NCI-H526 treated with DMSO at 0.1 percent for 48 hours (cell line): Measurements from ENCODE around the gene SLC6A13.
"Not testable (repeated sequence)": the region's sequence is repeated elsewhere in the genome, so short reads cannot be mapped to it uniquely, and the experiment has no call there.

ENCODE experiments used
- DNase-seq: peaks from one replicate; lab custom pipeline; 2025; lab: John Stamatoyannopoulos, UW

The SLC6A13 gene

DNA sequence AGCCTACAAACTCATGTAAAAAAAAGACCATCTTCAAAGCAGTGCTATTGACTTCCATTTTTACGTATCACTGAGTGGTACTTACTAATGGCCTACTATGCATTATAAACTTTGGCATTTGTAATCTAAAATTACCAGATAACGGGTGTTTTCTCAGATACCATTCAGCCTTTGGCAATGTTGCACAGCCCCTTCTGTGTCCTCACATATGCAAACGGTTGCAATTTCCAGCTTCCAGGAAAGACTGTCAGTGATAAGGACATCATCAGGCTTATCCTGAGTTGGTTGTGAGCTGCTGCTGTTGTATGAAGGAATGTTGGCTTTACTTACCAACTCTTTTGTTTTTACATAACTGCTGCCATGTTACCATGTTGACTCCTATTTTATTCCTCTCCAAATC is 1.6 kb upstream of the SLC6A13 start:
- no peak for DNase-seq

DNA sequence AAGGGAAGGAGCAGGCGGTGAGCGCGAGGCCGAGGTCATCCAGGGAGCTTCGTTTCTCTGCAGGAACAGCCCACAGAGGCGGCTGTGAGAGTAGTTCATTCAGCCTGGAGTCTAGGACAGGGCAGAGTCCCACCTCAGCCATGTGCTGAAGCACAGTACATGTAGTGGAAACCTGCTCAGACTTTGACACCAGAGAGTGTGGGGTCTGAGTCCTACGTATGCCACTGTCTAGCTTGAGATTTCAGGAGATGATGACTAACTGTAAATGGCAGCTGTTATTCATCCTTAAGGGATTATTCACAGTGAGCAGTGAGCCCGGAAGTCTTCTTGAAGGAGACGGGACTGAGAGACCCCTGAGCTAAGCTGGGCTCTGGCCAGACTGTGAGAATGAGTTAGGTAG is 938 bp upstream of the SLC6A13 start:
- DNase-seq = no peak

DNA sequence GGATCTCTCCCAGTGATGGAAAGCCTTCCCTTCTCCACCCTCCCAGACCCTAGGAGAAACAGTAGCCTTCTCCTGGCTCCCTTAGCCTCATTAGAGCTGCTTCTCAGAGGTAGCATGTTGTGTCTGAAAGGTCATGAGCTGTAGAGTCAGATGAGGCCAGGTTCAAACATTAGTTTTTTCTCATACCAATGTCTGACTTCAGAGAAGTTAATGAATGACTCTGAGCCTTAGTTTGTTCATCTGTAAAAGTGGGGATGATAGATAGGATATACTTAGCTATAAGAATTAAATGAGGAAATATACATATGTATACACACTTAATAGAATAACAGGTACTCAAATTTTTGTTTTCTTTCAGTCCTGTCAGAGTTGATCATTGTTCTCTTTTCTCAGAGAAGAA is 523 bp downstream of the SLC6A13 start:
- DNase-seq = no peak

DNA sequence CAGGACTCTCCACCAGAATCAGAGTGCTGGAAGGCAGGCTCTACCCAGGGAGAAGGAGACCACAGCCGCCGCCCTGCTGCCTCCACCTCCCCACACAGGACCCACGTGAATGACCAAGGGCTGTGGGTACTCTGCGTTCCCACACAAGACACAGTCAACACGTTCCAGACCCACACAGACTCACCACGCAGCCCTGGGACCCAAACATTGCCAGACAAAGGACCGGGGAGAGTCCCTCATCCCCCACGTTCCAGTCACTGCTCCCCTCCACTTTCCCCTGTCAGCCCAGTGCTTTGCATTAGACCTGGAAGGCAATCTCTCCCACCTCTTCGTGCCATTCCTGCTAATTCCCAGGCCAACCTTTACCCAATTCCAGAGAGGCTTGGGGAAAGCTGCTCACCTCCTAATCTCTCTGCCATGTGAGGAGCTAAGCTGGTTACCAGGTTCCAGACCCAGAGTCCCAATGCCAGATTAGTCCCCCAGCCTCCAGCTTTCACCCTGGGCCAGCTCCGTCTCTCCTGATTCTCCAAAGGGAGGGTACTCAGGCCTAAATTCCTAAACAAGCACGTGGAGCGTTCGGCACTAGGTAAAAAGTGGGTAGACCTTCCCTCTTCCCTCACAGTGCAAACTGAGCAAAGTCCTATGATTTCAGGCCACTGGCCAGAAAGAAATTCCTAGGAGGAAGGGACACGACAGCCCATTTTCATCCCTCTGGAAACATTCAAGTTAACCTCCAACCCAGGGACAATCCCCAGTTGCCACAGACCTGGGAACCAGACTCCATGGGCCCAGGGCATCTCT is 4.9 kb downstream of the SLC6A13 start:
- DNase-seq = no peak

DNA sequence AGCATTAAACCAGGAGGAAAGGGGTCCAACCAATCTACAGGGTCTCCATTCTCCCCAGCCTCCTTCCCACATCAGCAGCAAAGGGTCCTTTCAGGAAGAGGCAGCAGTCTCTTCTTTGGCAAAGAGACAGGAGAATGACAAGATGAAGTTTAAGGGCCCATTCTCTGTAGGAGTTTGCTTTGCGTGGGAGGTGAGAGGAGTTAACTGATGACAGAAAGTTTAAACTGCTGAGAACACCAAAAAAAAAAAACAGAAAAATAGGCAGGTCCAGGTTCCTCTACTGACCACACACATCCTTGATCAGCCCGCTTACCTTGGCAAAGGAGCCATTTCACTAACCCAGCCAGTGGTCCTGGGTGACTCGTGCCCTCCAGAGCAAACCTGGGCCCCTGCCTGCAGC is 5.7 kb downstream of the SLC6A13 start:
- no peak for DNase-seq

DNA sequence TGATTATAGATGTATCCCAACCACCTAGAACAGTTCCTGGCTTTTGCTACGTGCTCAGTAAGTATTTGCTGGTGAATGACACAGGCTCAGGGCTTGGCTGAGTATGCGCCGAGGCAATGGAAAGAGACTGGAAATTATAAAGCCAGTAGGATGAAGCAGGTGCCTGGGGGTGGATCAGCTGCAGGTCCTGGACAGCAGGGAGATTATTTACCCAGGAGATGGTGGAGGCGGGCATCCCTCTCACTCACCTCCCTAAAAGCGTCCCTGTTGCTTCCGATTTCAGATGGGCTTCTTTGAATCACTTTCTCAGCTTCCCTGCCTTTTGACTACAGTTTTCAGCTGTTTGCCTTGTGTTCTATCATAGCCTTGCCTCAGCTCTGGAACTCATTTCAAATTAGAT is 6.4 kb downstream of the SLC6A13 start:
- no peak for DNase-seq

DNA sequence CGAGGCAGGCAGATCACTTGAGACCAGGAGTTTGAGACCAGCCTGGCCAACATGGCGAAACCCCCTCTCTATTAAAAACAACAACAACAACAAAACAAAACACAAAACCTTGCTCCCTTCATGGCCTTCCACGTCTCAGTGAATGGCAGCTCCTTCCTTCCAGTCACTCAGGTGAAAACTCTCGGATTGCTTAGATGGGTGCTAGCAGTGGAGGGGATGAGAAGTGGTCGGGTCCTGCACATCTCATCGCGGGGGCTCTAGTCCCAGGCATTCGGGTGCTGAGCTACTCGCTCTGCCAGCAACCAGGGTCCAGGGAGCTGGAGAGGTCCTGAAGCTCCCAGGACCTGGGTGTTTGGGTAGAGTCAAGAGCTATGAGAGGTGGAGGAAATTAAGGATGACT is 7.7 kb downstream of the SLC6A13 start:
- no peak for DNase-seq

DNA sequence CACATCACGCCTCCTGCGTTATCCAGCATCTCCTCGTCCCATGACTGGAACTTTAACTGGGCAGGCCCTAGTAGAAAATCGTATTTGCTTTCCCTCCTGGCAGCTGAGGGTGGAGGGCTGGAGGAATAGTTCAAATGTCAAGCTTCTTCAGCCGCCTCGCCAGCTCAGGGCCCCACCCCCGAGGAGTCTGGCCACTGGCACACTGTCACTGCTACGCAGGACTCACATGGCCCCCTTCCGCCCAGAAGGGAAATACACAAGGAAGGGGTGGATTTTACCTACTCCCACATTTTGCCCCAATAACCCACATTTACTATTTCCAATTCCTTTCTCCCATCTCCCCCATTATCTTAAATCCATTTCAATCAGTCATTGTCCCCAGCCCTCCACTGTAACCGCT is 8.6 kb downstream of the SLC6A13 start:
- DNase-seq = no peak

DNA sequence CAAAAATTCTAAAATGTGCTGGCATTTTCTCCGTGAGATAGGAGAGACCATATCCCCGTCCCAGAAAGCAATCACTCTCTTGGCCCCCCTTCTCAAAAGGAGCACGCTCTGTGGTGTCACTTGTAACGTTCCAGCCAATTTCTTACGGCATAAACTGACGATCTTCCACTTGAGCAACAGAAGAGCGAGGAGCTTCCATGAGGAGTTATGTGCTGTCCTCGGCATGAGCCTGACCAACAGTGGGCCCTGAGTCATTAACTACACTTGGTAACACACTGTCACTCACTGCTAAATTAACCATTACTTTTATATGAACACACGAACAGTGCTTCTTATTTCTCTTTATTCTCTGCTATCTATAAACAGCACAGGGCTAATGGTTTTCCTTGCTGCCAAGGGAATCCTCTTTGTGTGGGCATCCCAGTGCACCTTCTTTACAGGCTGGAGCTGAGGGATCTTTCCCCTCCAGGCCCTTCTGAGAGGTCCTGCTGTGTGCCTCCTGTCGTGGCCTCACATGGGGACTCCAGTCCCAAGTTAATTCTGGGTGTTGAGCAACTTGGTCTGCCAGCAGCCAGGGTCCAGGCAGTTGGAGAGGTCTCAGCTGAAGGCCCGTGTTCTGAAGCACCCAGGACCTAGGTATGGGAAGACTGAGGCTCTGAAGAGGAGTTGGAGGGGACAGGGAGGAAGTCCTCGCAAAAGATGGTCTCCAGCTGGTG is 9.4 kb downstream of the SLC6A13 start:
- no peak for DNase-seq

DNA sequence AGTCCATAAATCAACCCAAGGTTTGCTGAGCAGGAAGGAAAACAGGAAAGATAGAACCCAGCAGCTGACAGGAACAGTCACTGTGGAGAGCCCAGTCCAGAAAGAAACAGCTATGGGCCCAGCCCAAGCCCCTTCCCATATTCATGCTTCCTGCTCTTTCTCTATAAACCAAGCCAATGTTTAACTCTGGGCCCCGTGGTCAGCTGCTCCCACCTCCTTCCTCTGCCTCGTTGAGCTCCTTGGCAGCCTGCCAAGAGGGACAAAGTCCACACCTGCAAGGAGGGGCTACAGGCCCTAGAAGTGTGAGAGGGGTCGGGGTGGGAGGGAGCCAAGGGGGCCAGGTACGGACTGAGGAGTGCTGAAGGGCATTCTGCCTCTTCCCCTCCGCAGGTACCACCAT is 10.0 kb downstream of the SLC6A13 start:
- no peak for DNase-seq

DNA sequence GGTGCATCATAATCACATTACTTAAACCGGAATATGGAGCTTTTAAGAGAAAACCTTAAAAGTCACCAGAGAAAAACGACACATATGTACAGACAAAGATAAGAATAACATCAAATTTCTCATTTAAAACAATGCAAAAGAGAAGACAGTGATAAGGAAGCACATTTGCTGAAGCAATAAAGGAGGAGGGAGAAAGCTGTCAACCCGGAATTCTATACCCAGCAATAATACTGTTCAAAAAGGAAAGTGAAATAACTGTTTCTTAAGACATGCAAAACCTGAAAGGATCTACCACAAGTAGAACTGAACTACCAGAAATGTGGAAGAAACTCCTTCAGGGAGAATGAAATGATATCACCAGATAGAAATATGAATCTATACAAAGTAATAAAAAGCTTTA is 15.4 kb downstream of the SLC6A13 start:
- DNase-seq = no peak

DNA sequence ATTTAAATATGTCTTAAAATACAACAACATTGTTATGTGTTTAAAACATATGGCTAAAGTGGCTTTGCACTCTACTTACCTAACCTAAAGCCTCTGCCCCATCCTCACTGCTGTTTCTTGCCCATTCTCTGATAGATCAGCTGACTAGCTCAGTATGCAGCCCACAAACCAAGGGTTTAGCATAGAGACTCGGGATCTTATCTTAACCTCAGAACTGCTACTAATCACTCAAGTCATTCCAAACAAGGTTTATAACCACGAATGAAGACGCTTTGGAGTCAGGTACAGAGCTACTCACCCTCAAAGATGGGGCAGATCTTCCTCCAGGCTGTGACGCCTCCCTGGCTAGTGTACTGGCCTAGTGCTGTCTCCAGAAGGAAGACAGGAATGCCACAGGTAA is 19.3 kb downstream of the SLC6A13 start:
- DNase-seq = no peak

DNA sequence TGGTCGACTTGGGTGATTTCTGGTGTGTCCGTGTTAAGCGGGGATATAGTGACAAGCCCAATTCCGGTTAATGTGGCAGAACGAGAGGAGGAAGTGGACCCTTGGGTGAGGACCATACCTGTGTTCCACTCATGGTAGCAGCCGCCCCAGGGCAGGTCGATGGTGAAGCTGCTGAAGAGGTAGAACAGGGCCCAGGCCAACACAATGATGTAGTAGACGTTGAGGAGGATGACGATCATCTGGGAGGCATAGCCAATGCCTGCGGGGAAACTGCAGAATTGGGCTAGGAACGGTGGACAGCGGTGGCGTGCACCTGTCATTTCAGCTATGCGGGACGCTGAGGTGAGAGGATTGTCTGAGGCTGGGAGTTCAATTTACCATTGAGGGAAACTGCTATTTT is 20.1 kb downstream of the SLC6A13 start:
- no peak for DNase-seq

DNA sequence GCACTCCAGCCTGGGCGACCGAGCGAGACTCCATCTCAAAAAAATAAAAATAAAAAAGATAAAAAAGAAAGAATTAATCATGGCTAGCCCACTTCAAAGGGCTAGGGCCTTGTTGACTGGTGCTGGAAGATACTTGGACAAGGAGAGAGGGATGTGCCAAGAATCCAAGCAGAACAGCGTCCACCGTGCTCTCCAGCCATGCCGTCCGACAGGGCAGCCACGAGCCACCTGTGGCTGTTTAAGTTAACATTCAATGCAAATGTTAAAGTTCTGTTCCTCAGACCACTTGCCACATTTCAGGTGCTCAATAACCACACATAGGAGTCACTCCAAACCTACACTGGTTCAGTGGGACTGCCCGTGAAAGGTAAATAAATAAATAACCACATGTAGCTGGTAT is 21.4 kb downstream of the SLC6A13 start:
- DNase-seq = no peak

DNA sequence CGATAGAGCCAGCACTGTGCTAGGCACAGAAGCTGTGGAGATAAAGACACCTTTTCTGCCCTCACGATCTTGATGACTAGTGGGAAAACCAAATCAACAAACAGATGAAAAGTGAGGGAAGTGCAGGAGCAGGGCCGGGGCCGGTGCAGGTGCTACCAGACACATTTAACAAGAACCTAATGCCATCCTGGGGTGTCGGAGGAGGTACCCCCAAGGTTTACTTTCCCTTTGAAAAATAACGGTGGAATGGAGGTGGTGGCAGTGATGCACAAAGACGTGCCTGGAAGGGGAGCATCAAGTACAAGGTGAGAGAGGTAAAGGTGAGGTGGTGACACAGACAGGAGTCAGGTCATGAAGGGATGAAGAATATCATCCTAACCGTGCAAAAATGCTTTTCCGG is 22.1 kb downstream of the SLC6A13 start:
- no peak for DNase-seq

DNA sequence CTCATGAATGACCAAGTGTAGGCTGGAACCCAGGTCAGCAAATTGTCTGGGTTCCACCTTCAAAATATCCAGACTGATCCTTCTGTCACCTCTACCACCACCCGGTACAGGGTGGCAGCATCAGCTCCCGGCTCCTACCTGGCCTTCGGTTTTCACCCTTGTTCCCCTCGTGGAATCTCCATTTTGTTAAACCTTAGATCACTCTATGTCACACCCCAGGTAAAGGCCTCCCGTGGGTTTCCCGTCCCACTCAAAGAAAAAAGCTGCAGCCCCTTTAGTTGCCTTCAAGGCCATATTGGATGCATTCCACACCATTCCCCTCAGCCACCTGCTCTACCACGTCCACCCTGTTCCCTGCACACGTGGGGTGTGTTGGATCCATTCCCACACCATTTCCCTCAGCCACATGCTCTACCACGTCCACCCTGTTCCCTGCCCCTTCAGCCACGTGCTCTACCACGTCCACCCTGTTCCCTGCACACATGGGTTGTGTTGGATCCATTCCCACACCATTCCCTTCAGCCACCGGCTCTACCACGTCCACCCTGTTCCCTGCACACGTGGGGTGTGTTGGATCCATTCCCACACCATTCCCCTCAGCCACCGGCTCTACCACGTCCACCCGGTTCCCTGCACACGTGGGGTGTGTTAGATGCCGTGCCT is 23.8 kb downstream of the SLC6A13 start:
- DNase-seq = no peak

DNA sequence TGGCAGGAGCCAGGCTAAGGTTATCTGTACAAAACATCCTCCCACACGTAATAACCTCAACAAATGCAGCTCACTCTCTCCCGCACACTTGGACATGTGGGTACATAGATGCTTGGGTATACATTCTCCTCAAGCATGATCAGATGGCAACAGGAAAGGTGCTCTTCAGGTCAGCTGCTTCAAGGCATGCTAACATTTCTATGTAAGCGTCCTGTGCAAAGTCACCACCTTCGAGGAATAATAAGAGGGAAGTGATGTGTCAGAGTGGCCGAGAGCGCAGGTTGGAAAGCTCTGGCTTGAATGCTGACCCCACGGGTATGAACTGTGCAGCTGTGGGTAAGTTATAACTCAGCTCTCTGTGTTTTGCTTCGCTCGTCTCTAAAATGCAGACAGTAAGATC is 24.5 kb downstream of the SLC6A13 start:
- DNase-seq = no peak

DNA sequence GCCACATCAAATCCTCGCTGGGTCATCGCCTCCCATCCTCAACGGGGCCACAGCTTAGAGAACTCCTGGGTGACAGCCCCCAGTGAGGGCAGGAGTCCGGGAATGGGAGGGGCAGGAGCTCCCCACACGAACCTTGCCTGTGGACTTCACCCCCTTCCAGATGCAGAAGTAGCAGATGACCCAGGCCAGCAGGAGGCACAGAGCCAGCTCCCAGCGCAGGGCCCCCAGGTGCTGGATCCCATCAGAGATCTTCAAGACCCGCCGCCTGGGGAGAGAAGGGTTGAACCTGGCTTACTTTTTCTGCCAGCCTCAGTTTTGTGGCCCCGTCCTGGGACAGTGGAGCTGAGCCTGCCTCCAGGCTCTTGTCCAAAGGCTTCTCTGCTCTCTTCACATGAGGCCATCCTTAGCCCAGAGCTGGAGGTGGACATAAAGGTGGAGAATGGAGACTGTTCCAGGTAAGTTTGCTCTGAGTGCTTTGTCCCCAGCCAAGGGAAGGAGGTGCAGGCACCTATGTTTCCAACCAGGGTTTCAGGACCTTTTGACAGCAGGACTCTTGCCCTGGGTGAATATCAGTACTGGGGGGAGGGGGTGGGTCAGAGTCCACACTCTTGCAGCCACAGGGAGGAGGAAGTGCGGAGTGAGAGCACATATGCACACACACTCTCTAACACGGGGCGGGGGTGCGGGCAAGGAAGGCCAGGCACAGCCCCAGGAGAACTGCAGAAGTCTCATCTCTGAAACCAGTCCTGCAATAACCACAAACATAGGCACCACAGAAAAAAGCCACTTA is 25.4 kb downstream of the SLC6A13 start:
- no peak for DNase-seq

DNA sequence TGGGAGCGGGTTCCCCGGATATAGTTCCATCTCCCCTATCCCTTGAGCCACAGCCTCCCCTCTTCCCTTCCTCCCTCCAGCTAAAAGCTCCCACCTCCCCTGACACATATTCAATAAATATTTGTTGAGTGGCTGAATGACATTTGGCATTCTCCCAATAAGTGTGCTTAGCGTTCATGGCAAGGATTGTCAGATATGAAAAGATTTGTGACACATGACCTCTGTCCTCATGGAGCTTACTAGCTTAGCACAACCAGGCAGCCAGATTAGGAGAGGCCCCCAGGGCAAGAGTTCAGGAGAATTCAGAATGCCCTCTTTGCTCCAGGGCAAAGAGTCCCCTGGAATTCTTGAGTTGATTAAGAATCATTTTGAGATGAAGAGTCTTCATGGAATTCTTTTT is 26.2 kb downstream of the SLC6A13 start:
- DNase-seq = no peak

DNA sequence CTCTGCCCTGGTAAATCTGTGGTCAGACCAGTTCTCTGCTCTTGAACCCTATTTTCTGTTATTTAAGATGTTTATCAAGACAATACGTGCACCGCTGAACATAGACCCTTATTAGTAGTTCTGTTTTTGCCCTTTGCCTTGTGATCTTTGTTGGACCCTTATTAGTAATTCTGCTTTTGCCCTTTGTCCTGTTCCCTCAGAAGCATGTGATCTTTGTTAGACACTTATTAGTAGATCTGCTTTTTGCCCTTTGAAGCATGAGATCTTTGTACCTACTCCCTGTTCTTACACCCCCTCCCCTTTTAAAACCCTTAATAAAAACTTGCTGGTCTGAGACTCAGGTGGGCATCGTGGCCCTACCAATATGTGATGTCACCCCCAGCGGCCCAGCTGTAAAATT is 26.7 kb downstream of the SLC6A13 start:
- not testable (repeated sequence) for DNase-seq

DNA sequence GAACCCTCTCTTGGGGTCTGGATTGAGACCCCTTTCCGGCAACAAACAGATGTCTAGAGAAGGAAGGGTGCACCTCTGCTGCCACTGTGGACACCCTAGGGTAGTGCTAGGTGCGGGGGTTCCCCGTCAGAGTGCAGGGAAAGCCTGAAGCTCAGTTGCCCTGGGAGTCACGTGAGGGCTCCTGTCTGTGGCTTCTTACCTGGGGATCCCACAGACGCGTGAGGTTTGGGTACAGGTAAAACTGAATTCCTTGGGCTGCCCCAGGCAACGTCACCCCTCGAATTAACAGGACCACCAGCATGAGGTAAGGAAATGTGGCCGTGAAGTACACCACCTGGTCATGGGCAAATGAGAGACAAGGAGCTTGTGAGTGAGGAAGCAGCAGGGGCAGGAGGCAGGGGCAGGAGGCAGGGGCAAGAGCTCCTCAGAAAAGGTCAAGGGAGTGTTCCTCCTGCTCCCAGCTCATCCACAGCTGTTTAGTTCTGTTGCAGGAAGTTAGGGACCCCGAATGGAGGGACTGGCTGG is 27.7 kb downstream of the SLC6A13 start:
- DNase-seq = no peak

DNA sequence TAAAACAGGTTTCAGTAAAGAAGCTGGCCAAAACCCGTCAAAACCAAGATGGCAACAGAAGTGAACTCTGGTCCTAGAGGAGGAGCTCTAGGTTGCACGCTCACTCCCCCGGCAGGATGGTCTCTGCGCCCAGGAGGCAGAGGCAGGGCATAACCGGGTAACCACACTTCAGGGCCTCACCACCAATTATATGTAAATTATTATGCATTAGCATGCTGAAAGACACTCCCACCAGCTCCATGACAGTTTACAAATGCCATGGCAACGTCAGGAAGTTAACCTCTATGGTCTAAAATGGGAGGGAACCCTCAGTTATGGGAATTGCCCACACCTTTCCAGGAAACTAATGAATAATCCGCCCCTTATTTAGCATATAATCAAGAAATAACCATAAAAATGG is 28.6 kb downstream of the SLC6A13 start:
- DNase-seq = no peak
